Renal pelvis (tissue), 4 donors: ENCODE results near the gene STH. TPM values are rescaled to one million over a fixed set of nuclear protein-coding genes. Genes with fewer than 3 reads are reported as not detected.

Experiments used
- DNase-seq: peaks from one replicate; pipeline ENCODE4 v3.0.0-alpha.2; 2013
- polyA plus RNA-seq, 3 donors: library from polyadenylated mRNA; unstranded; fragments of 120-200 nt; gene quantifications; one replicate each; pipeline ENCODE4 v1.2.1, GENCODE V29; 2013; ENCODE audit not compliant: insufficient read length in 3 of 3

The STH gene
- polyA plus RNA-seq, 3 donors = not detected

GRCh38 chr17:46044989-46045388 is 45.9 kb downstream of the STH start:
- DNase-seq = no peak

GRCh38 chr17:46045639-46046038 is 46.6 kb downstream of the STH start:
- no peak for DNase-seq

GRCh38 chr17:46046957-46047356 is 47.9 kb downstream of the STH start:
- DNase-seq = peak; percentile 27

GRCh38 chr17:46047398-46047797 is 48.3 kb downstream of the STH start:
- no peak for DNase-seq

GRCh38 chr17:46047856-46048255 is 48.8 kb downstream of the STH start:
- DNase-seq = no peak

Other genes with a start within 250 kb of the STH start
- under 1 TPM; 0.19 to 0.36 (median 0.27) TPM for gene CRHR1, start 214.9 kb upstream of the STH start, polyA plus RNA-seq
- gene SPPL2C, start 154.4 kb upstream of the STH start, polyA plus RNA-seq = not detected
- gene MAPT, start 104.7 kb upstream of the STH start, polyA plus RNA-seq = 1 to 10 TPM; 6.9 to 9.4 (median 8.4) TPM
- gene KANSL1, start 194.2 kb downstream of the STH start, polyA plus RNA-seq = 10 to 100 TPM; 75.6 to 99.4 (median 78.2) TPM